GM18502 (cell line): Measurements from ENCODE around the gene PDCD1LG2.
"Not testable (repeated sequence)": the region's sequence is repeated elsewhere in the genome, so short reads cannot be mapped to it uniquely, and the experiment has no call there.

Source experiments
- ATAC-seq: cut with Tn5 transposase; IDR thresholded peaks from one replicate; pipeline ENCODE4 v1.9.1; 2021; ENCODE audit warnings: mild to moderate bottlenecking; ENCODE audit not compliant: unreplicated experiment, poor library complexity

Gene PDCD1LG2

GRCh38 chr9:5492965-5493678 is 17.2 kb upstream of the PDCD1LG2 start:
- no peak for ATAC-seq

DNA sequence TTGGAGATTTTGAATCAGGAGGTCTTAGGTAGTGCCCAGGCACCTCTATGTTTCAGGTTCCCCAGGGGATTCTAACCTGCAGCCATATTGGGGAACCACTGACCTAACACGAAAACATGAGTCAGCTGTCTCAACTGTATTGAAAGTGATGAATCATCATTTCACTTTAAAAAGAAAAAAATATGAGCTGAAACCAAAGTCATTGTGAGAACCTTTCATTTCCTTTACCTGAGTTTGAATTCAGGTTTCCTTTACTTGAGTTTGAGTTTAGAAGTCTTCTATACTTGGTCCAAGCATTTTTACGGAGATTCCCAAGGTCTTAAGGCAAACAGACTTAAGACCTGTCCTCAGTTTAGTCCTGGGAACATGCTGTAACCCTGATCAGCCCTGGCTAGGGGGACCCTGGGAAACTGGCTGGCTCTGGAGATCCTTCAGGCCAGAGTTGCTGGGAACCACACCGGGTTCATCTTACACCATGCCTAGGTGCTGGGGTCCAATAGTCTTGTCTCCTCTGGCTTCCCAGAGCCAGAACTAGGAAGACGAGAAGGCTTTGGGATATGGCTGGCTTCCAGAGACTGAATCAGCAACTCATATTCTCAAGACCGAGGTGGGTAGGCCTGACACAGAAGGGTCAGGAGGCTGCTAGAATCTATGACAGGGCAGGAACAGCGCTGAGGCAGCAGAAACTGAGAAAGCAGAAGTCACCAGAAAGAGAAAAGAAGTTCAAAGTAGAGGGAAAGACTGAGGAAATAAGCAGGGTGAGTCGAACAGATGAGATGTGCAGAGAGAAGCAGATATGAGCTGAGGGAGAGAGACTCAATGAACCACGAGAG is 16.4 kb upstream of the PDCD1LG2 start:
- peak; percentile 81 for ATAC-seq

- ATAC-seq = not testable (repeated sequence)
Observed at GRCh38 chr9:5494765-5495164, 15.6 kb upstream of the PDCD1LG2 start.

GRCh38 chr9:5499157-5499556 is 11.2 kb upstream of the PDCD1LG2 start:
- ATAC-seq = no peak

DNA sequence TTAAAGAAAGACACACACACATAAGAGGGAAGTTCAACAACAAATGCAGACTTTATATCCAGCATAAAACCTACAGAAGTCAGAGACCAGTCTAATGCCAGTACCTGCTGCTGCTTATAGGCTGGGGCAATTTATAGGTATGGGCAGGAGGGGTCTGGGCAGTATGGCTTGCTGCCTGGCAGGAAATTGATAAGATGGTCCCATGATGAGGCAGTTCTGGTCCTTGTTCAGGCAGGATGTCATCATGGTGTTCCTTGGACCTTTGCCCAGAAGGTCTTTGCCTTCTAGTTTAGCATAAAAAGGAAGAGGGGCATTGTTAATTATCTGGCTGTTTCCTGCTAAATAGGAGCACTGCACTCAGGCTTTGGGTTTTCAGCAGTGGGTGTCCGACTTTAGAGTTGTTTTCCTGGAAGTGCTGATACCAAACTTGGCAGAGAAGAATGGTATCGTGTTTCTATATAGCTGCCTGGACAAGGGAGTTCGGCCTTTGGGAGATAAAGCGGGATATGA is 10.4 kb upstream of the PDCD1LG2 start:
- no peak for ATAC-seq

- ATAC-seq = no peak
Observed at GRCh38 chr9:5500441-5501235, 9.7 kb upstream of the PDCD1LG2 start.

GRCh38 chr9:5502553-5502952 is 7.8 kb upstream of the PDCD1LG2 start:
- ATAC-seq = no peak

DNA sequence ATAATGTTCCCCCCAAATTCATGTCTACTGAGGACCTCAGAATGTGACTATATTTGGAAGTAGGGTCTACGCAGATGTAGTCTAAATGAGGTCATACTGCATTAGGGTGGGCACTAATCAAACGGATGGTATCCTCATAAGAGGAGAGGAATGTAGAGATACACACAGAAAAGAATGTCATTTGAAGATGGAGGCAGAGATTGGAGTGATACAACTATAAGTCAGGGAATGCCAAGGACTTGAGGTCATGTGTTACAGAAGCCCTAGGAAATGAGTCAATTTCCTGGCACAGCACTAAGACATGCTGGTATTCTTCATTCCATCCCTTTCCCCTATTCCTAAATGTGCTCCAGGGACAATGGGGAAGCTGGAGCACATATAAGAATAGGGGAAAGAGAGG is 758 bp upstream of the PDCD1LG2 start:
- ATAC-seq = no peak

- ATAC-seq = no peak
Observed at GRCh38 chr9:5510989-5511388, 658 bp downstream of the PDCD1LG2 start.

GRCh38 chr9:5511476-5511875 is 1.1 kb downstream of the PDCD1LG2 start:
- ATAC-seq = no peak

GRCh38 chr9:5511935-5512580 is 1.7 kb downstream of the PDCD1LG2 start:
- no peak for ATAC-seq

- no peak for ATAC-seq
Observed at GRCh38 chr9:5512658-5513452, 2.5 kb downstream of the PDCD1LG2 start.

- no peak for ATAC-seq
Observed at GRCh38 chr9:5513966-5514616, 3.8 kb downstream of the PDCD1LG2 start.

GRCh38 chr9:5514617-5515260 is 4.4 kb downstream of the PDCD1LG2 start:
- no peak for ATAC-seq

DNA sequence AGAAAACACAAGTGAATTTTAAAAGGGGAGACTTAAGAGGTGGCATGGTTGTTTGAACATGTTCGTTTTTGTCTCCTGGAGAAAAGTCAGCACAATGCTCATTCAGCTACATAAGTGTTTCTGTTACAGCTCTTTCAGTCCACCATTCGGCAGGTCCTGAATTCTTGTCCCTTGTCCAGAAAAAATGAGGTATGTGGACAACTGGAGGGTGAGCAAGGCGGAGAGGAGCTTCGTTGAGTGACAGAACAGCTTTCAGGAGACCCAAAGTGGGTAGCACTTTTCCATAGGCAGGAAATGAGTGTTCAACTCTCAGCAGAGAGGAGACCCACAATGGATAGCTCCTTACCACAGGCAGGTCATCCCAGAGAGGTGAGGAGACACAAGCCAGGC is 4.9 kb downstream of the PDCD1LG2 start:
- no peak for ATAC-seq

- no peak for ATAC-seq
Observed at GRCh38 chr9:5516453-5517220, 6.3 kb downstream of the PDCD1LG2 start.

DNA sequence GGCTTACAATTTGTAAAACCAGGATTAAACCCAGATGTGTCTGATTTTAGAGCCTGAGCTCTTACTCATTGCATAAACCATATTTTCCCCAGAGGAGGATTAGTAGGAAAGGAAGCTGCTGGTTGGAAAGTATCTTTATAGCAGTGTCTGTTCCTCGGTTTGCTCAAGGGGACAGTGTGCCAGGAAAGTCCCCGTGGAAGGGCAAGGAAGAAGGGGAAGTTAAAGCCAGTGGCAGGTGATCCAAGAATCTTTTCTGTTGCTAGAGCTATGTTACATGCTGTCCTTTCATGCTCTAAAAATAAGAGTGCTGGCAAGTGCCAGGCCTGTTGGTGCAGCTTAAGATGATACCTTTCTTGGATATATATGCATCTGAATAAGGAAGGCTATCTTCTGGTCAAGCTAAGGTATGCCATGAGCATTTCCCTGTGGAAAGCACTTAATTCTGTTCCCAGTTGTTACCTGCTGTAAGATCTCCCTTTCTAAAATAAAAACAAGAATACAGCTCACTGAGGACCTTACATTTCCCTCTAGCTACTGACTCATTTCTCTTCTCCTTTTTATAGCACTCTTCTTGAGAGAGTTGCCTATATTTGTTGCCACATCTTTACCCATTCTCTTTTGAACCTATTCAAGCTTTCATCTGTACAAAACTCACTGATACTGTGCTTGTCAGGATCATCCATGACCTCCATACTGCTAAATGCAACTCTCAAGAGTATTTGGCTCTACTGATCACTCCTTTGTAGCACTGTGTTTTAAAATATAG is 8.0 kb downstream of the PDCD1LG2 start:
- ATAC-seq = peak; percentile 80
